Measurements from ENCODE around the gene SNRNP25. TPM values are rescaled to one million over a fixed set of nuclear protein-coding genes. Genes with fewer than 3 reads are reported as not detected.

Gene SNRNP25
- total RNA-seq, 2 donors from 2014 or later = 47.1 to 78.3 TPM

DNA sequence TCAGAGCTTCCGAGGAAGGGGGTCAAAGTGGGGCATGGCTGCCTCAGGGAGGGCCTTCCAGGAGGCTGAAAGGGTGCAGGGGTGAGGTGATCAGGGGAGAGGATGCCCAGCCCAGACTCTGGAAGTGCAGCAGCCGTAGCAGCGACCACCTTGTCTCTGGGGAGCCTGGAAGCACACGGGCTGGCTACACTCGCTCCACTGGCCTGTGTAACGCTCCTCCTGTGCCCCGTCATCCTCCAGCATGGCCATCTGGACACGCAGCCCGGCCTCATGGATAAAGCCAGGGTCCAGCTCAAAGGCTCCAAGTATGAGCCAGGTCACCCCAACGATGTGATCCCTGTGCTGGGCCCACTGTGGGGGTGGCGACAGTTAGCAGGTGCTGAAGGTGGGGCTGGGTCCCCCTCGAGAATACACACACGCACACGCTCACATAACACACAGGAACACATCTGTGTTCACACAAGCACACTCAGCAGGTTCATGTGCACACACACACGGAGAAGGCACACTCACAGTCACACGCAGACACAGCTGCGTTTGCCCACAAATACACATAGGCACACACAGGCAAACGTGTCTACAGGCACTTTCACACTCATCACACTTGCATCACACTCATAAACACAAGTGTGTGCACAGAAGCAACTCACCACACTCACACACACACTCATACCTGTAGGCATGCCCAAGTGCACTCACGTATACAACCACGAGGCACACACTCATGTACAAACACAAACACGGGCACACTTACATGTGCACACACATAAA is 19.6 kb upstream of the SNRNP25 start:
- Histone ChIP-seq H3K9me3 (no peaks in the 10 kb centered on the region), H3K27me3 (no peaks in the 10 kb centered on the region), H3K27ac (no peak overlapping the region), H3K4me3 (no peak overlapping the region), H3K36me3 (no peaks in the 10 kb centered on the region), H3K4me1 (no peaks in the 10 kb centered on the region)
- DNase-seq (ENCODE audit: low spot score) = no peak
- no peak for TF ChIP-seq CTCF (IDR thresholded peaks at IDR 0.05)

DNA sequence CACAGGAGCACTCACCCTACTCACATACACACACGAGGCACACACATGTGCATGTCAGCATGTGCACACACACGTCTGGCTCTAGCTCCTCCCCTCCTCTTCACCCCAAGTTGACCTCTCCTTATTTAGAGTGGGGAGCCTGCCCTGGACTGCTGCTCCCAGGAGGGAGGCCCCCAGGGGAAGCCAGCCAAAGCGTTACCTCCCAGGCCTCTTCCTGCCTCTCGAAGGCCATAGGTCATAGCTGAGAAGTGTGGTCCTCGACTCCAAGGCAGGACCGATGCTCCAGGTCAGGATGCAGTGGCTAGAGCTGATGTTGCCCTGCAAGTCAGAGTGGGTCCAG is 19.0 kb upstream of the SNRNP25 start:
- DNase-seq (ENCODE audit: low spot score) = no peak
- H3K27ac ChIP-seq = no peak overlapping the region

GRCh38 chr16:35011-35677 is 18.5 kb upstream of the SNRNP25 start:
- no peaks in the 10 kb centered on the region for H3K9me3 ChIP-seq
- H3K4me1 ChIP-seq = no peaks in the 10 kb centered on the region
- H3K27ac ChIP-seq = no peak overlapping the region
- H3K4me3 ChIP-seq = no peak overlapping the region
- H3K27me3 ChIP-seq = no peaks in the 10 kb centered on the region
- no peak for TF ChIP-seq CTCF (IDR thresholded peaks at IDR 0.05)
- H3K36me3 ChIP-seq = no peaks in the 10 kb centered on the region
- DNase-seq (ENCODE audit: low spot score) = no peak

More for the DNA sequence above, 19.0 kb upstream of the SNRNP25 start:
- no peak for TF ChIP-seq CTCF (IDR thresholded peaks at IDR 0.05)
- Histone ChIP-seq H3K36me3 (no peaks in the 10 kb centered on the region), H3K9me3 (no peaks in the 10 kb centered on the region), H3K4me3 (no peak overlapping the region), H3K27me3 (no peaks in the 10 kb centered on the region), H3K4me1 (no peaks in the 10 kb centered on the region)

DNA sequence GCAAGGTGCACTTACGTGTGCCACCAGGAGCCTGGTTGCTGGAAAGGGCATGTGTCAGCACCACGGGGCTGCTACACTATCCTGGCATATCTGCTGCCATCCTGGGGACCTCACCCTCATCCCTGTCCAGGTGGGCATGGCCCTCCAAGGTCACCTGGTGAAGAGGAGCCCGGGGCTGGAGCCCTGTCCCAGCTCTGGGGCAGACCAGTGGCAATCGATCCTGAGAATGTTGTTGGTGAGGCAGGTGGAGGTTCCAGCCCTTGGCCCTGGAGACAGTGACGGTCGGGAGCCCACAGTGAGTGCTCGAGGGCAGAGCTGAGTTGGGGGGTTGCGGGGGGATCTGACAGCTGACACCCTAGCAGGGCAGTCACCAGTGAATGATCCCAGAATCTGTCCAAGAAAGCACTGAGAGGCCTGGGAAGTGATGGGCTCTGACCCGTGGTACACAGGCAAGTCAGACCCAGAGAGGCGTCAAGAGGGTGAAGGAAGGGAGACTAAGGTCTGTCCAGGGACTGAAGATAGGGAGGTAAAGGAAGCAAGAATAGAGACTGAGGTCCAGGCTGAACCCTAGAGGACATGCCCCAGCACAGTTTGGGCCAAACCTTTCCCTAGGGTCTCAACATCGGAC is 17.8 kb upstream of the SNRNP25 start:
- TF ChIP-seq CTCF (IDR thresholded peaks at IDR 0.05) = no peak
- Histone ChIP-seq H3K9me3 (no peaks in the 10 kb centered on the region), H3K27ac (no peak overlapping the region), H3K36me3 (no peaks in the 10 kb centered on the region), H3K4me3 (no peak overlapping the region), H3K4me1 (no peaks in the 10 kb centered on the region), H3K27me3 (no peaks in the 10 kb centered on the region)
- DNase-seq (ENCODE audit: low spot score) = no peak

DNA sequence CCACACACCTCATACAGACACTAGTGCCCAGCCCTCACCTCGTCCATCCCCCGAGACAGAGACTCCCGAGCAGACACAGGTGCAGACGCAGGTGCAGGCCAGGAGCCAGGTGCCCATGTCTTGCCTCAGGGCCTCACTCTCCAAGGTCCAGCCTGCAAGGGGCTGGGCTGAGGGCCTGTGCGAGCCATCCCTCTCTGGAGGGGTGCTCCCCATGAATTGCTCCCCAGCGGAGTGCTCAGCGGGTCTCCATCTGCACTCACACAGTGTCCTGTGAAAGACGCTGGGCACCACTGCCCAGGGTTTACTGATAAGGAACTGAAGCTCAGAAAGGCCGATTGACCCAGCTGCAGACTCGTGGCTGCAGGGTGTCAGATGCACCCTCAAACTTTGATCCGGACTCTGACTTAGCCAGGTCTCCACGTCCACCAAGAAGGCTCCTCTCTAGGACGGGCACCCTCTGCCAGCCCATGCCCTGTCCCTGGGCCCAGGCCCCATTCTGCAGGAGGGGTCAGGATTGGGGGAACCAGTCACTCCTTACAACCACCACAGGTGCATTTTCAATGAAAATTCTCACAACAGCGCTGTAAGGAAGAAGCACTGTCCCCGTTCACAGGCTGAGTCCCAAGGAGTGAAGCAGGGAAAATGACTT is 17.2 kb upstream of the SNRNP25 start:
- Histone ChIP-seq H3K4me1 (no peaks in the 10 kb centered on the region), H3K27ac (no peak overlapping the region), H3K27me3 (no peaks in the 10 kb centered on the region), H3K36me3 (no peaks in the 10 kb centered on the region), H3K9me3 (no peaks in the 10 kb centered on the region), H3K4me3 (no peak overlapping the region)
- no peak for DNase-seq (ENCODE audit: low spot score)
- TF ChIP-seq CTCF (IDR thresholded peaks at IDR 0.05) = no peak
